ENCODE data around the gene EPHA3. TPM values are rescaled to one million over a fixed set of nuclear protein-coding genes. Genes with fewer than 3 reads are reported as not detected.

EPHA3 gene
- total and polyA plus RNA-seq, 2 donors (not counting 3 experiments of a cell fraction or from before 2014, with no cell fraction given) = not detected

GRCh38 chr3:89067736-89068135 is 39.7 kb upstream of the EPHA3 start:
- no peak overlapping the region for H3K4me2 ChIP-seq (ENCODE audit: insufficient read depth, low read length)
- no peak for FAIRE-seq
- no peaks in the 10 kb centered on the region for H3K9me1 ChIP-seq (replicated peaks; ENCODE audit: control insufficient read depth, extremely low read depth, insufficient read depth, low read length)
- H3K4me1 ChIP-seq (ENCODE audit: control insufficient read depth, extremely low read depth, insufficient read depth, low read length) = no peaks in the 10 kb centered on the region
- no peak overlapping the region for H3K27ac ChIP-seq (ENCODE audit: insufficient read depth, low read depth, low read length)
- no peaks in the 10 kb centered on the region for H3K27me3 ChIP-seq (ENCODE audit: control insufficient read depth in 2 of 2, insufficient read depth in 2 of 2, low read length in 2 of 2)
- no TSS peak for BruUV-seq (replicated peaks)
- no peaks in the 10 kb centered on the region for H4K20me1 ChIP-seq (replicated peaks; ENCODE audit: control insufficient read depth, extremely low read depth, insufficient read depth, low read length)
- H3K9ac ChIP-seq (replicated peaks; ENCODE audit: extremely low read depth, insufficient read depth, low read length) = no peak overlapping the region
- intact Hi-C loops (cut with micrococcal nuclease) (no loop called here), dilution Hi-C loops (cut with MboI; ENCODE audit: extremely low pct_ligation_motif_present, low sequenced_read_pairs) (no loop called here)
- H3K4me3 ChIP-seq (replicated peaks in 1 of 3; ENCODE audit: insufficient read depth in 1 of 3, low read depth in 1 of 3, low read length in 3 of 3) = no peak overlapping the region
- ChIA-PET CTCF (no interaction called here), POLR2A (no interaction called here)
- H3K36me3 ChIP-seq (ENCODE audit: control insufficient read depth in 2 of 2, extremely low read depth in 1 of 2, insufficient read depth in 2 of 2, low read length in 2 of 2) = no peaks in the 10 kb centered on the region
- H2AFZ ChIP-seq (ENCODE audit: low read depth, low read length) = no peak overlapping the region
- no peaks in the 10 kb centered on the region for H3K9me3 ChIP-seq (replicated peaks; ENCODE audit: control insufficient read depth, insufficient read depth, low read length)
- DNase-seq (ENCODE audit: low read depth, low spot score) = no peak
- no peaks in the 10 kb centered on the region for H3K79me2 ChIP-seq (ENCODE audit: control insufficient read depth, insufficient read depth, low read length)
- TF ChIP-seq POLR2A (IDR thresholded peaks at IDR 0.05; ENCODE audit: low read depth, low read length) (no peak), MYC (IDR thresholded peaks at IDR 0.05; ENCODE audit: low read depth, low read length) (no peak), POLR2AphosphoS5 (IDR thresholded peaks at IDR 0.05; ENCODE audit: insufficient read depth, low read depth, low read length) (no peak), FOS (IDR thresholded peaks at IDR 0.05; ENCODE audit: borderline replicate concordance, insufficient read depth, low read length) (no peak), EZH2 (IDR thresholded peaks at IDR 0.05; ENCODE audit: borderline replicate concordance, low read depth, low read length, severe bottlenecking) (no peak), MAX (IDR thresholded peaks at IDR 0.05; ENCODE audit: insufficient read depth, insufficient read length) (no peak), JUN (IDR thresholded peaks at IDR 0.05; ENCODE audit: borderline replicate concordance, insufficient read depth, insufficient read length, low read depth) (no peak), GATA2 (IDR thresholded peaks at IDR 0.05; ENCODE audit: insufficient read depth, insufficient read length, low read depth, low read length) (no peak)
- TF ChIP-seq, protein P1, sequence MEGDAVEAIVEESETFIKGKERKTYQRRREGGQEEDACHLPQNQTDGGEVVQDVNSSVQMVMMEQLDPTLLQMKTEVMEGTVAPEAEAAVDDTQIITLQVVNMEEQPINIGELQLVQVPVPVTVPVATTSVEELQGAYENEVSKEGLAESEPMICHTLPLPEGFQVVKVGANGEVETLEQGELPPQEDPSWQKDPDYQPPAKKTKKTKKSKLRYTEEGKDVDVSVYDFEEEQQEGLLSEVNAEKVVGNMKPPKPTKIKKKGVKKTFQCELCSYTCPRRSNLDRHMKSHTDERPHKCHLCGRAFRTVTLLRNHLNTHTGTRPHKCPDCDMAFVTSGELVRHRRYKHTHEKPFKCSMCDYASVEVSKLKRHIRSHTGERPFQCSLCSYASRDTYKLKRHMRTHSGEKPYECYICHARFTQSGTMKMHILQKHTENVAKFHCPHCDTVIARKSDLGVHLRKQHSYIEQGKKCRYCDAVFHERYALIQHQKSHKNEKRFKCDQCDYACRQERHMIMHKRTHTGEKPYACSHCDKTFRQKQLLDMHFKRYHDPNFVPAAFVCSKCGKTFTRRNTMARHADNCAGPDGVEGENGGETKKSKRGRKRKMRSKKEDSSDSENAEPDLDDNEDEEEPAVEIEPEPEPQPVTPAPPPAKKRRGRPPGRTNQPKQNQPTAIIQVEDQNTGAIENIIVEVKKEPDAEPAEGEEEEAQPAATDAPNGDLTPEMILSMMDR (IDR thresholded peaks at IDR 0.05; ENCODE audit: extremely low read depth in 1 of 2, insufficient read depth in 1 of 2, low read depth in 1 of 2, low read length in 2 of 2) = no peak
